ENCODE measurements around the gene ACTL8.

ACTL8 gene

DNA sequence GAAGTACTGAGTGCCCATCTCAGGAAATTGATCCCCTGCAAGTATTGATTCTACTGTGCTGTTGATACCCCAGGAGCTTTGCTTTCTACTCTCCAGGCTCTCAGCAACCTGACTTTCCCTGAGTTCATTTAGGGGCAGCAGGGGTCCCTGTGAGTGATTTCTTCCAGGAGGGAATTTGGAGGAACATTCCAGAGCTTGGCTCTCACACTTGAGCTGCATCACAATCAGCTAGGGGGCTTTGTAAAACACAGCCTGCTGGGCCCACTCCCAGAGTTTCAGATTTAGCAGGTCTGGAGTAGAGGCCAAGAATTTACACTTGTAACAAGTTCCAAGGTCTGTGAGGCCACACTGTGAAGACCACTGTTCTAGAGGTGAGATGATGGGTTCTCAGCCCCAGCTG, 16.1 kb upstream of the ACTL8 start:
- Histone ChIP-seq H2BK120ac (ENCODE audit: low read depth, low read length) (no peak overlapping the region), H4K8ac (ENCODE audit: low read depth, low read length) (no peak overlapping the region), H3K23ac (ENCODE audit: low read depth, low read length, poor library complexity) (no peak overlapping the region), H3K27me3 (ENCODE audit: control insufficient read depth in 3 of 3, insufficient read depth in 3 of 3, low read depth in 1 of 3, low read length in 3 of 3) (peaks cover 0 to 27% (median 0%) of the 10 kb centered on the region in 3 experiments), H2AK5ac (ENCODE audit: low read depth, low read length) (peak overlapping the region; percentile 23), H3K9ac (ENCODE audit: low read depth, low read length, poor library complexity) (no peak overlapping the region), H3K4ac (ENCODE audit: low read length) (no peak overlapping the region), H3K27ac (replicated peaks; ENCODE audit: low read length) (no peak overlapping the region), H2BK5ac (ENCODE audit: low read length) (no peak overlapping the region), H2AFZ (ENCODE audit: low read length) (no peak overlapping the region), H3K4me2 (ENCODE audit: insufficient read depth, low read length, poor library complexity, severe bottlenecking) (no peak overlapping the region), H4K91ac (ENCODE audit: low read depth, low read length, poor library complexity) (no peak overlapping the region), H3K4me3 (ENCODE audit: low read length in 2 of 2) (no peak overlapping the region), H2BK15ac (ENCODE audit: low read length) (no peak overlapping the region), H3K4me1 (ENCODE audit: control insufficient read depth in 2 of 2, insufficient read depth in 1 of 2, low read depth in 1 of 2, low read length in 2 of 2) (peaks cover 0 to 13% of the 10 kb centered on the region in 2 donors), H3K36me3 (replicated peaks in 1 of 2; ENCODE audit: control insufficient read depth in 2 of 2, insufficient read depth in 2 of 2, low read length in 2 of 2) (no peaks in the 10 kb centered on the region), H3K9me3 (replicated peaks in 1 of 2; ENCODE audit: control insufficient read depth in 2 of 2, insufficient read depth in 1 of 2, low read depth in 1 of 2, low read length in 2 of 2) (no peaks in the 10 kb centered on the region), H3K18ac (ENCODE audit: low read length) (no peak overlapping the region), H2BK12ac (ENCODE audit: low read length) (no peak overlapping the region), H3K14ac (ENCODE audit: low read length) (no peak overlapping the region), H3K79me1 (ENCODE audit: low read depth, low read length) (no peaks in the 10 kb centered on the region)
- no peak for DNase-seq (ENCODE audit: low spot score)

DNA sequence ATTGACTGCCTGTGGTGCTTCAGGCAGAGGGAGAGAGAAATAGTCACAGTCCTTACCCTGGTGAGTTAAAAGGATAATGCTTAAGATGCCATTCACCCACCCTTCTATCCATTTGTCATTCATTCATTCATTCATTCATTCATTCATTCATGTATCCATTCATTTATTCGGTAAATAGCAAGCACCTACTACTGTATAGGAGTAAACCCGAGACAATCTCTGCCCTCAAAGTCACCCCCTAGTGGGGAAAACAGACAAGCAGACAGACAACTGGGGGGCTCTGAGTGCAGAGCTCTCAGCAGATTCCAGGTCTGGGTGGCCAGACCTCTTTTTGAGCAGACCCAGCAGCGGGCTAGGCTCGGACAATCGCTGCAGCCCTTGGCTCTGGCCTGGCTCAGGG, 14.1 kb upstream of the ACTL8 start:
- Histone ChIP-seq H2BK12ac (ENCODE audit: low read length) (no peak overlapping the region), H3K23ac (ENCODE audit: low read depth, low read length, poor library complexity) (no peak overlapping the region), H3K4me3 (ENCODE audit: low read length in 2 of 2) (no peak overlapping the region), H3K18ac (ENCODE audit: low read length) (no peak overlapping the region), H3K14ac (ENCODE audit: low read length) (no peak overlapping the region), H3K4ac (ENCODE audit: low read length) (no peak overlapping the region), H3K9ac (ENCODE audit: low read depth, low read length, poor library complexity) (no peak overlapping the region), H3K79me1 (ENCODE audit: low read depth, low read length) (no peaks in the 10 kb centered on the region), H4K91ac (ENCODE audit: low read depth, low read length, poor library complexity) (no peak overlapping the region), H2BK5ac (ENCODE audit: low read length) (no peak overlapping the region), H3K4me2 (ENCODE audit: insufficient read depth, low read length, poor library complexity, severe bottlenecking) (no peak overlapping the region), H3K27ac (replicated peaks; ENCODE audit: low read length) (no peak overlapping the region), H2AFZ (ENCODE audit: low read length) (no peak overlapping the region), H3K9me3 (replicated peaks in 1 of 2; ENCODE audit: control insufficient read depth in 2 of 2, insufficient read depth in 1 of 2, low read depth in 1 of 2, low read length in 2 of 2) (no peaks in the 10 kb centered on the region), H2AK5ac (ENCODE audit: low read depth, low read length) (no peak overlapping the region), H2BK15ac (ENCODE audit: low read length) (no peak overlapping the region), H3K4me1 (ENCODE audit: control insufficient read depth in 2 of 2, insufficient read depth in 1 of 2, low read depth in 1 of 2, low read length in 2 of 2) (peaks cover 0 to 11% of the 10 kb centered on the region in 2 donors), H3K27me3 (ENCODE audit: control insufficient read depth in 3 of 3, insufficient read depth in 3 of 3, low read depth in 1 of 3, low read length in 3 of 3) (peaks cover 0 to 37% (median 0%) of the 10 kb centered on the region in 3 experiments), H3K36me3 (replicated peaks in 1 of 2; ENCODE audit: control insufficient read depth in 2 of 2, insufficient read depth in 2 of 2, low read length in 2 of 2) (no peaks in the 10 kb centered on the region), H2BK120ac (ENCODE audit: low read depth, low read length) (no peak overlapping the region), H4K8ac (ENCODE audit: low read depth, low read length) (no peak overlapping the region)
- DNase-seq (ENCODE audit: low spot score), result no peak
- WGBS, 2 donors (ENCODE audit: extremely low coverage in 2 of 2, insufficient read length in 2 of 2, insufficient replicate concordance in 1 of 2), result no CpG with 5 or more reads among the region's 5 CpGs

DNA sequence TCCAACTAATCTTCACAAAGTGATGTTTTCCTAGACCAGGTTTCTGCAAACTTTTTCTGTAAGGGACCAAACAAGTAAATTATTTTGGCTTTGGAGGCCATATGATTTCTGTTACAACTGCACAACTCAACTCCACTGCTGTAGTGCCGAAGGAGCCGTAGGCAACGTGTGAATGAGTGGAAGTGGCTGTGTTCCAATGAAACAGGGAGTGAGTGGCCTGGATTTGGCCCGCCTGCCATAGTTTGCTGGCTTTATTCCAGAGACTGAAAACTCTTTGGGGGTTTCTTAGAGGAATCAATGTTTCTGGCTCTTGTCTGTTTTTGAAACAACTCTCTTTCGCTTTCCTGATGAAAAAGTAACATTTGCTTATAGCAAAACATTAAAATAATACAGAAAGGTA, 12.6 kb upstream of the ACTL8 start:
- no peaks in the 10 kb centered on the region for H3K79me1 ChIP-seq (ENCODE audit: low read depth, low read length)
- no CpG with 5 or more reads among the region's 5 CpGs for WGBS, 2 donors (ENCODE audit: extremely low coverage in 2 of 2, insufficient read length in 2 of 2, insufficient replicate concordance in 1 of 2)
- peaks cover 0 to 26% (median 0%) of the 10 kb centered on the region in 3 experiments for H3K27me3 ChIP-seq (ENCODE audit: control insufficient read depth in 3 of 3, insufficient read depth in 3 of 3, low read depth in 1 of 3, low read length in 3 of 3)
- peaks cover 0 to 5% of the 10 kb centered on the region in 2 donors for H3K4me1 ChIP-seq (ENCODE audit: control insufficient read depth in 2 of 2, insufficient read depth in 1 of 2, low read depth in 1 of 2, low read length in 2 of 2)
- H3K23ac ChIP-seq (ENCODE audit: low read depth, low read length, poor library complexity), result no peak overlapping the region
- no peak overlapping the region for H3K4ac ChIP-seq (ENCODE audit: low read length)
- DNase-seq (ENCODE audit: low spot score), result no peak
- no peaks in the 10 kb centered on the region for H3K36me3 ChIP-seq (replicated peaks in 1 of 2; ENCODE audit: control insufficient read depth in 2 of 2, insufficient read depth in 2 of 2, low read length in 2 of 2)
- H2AFZ ChIP-seq (ENCODE audit: low read length), result no peak overlapping the region
- no peaks in the 10 kb centered on the region for H3K9me3 ChIP-seq (replicated peaks in 1 of 2; ENCODE audit: control insufficient read depth in 2 of 2, insufficient read depth in 1 of 2, low read depth in 1 of 2, low read length in 2 of 2)
- no peak overlapping the region for H2BK12ac ChIP-seq (ENCODE audit: low read length)
- no peak overlapping the region for H3K4me3 ChIP-seq (ENCODE audit: low read length in 2 of 2)
- H4K91ac ChIP-seq (ENCODE audit: low read depth, low read length, poor library complexity), result no peak overlapping the region
- H3K4me2 ChIP-seq (ENCODE audit: insufficient read depth, low read length, poor library complexity, severe bottlenecking), result no peak overlapping the region
- H2BK15ac ChIP-seq (ENCODE audit: low read length), result no peak overlapping the region
- H2BK120ac ChIP-seq (ENCODE audit: low read depth, low read length), result no peak overlapping the region
- no peak overlapping the region for H3K9ac ChIP-seq (ENCODE audit: low read depth, low read length, poor library complexity)
- H3K27ac ChIP-seq (replicated peaks; ENCODE audit: low read length), result no peak overlapping the region
- H2BK5ac ChIP-seq (ENCODE audit: low read length), result no peak overlapping the region
- H3K14ac ChIP-seq (ENCODE audit: low read length), result no peak overlapping the region
- H4K8ac ChIP-seq (ENCODE audit: low read depth, low read length), result no peak overlapping the region
- H3K18ac ChIP-seq (ENCODE audit: low read length), result no peak overlapping the region
- no peak overlapping the region for H2AK5ac ChIP-seq (ENCODE audit: low read depth, low read length)

DNA sequence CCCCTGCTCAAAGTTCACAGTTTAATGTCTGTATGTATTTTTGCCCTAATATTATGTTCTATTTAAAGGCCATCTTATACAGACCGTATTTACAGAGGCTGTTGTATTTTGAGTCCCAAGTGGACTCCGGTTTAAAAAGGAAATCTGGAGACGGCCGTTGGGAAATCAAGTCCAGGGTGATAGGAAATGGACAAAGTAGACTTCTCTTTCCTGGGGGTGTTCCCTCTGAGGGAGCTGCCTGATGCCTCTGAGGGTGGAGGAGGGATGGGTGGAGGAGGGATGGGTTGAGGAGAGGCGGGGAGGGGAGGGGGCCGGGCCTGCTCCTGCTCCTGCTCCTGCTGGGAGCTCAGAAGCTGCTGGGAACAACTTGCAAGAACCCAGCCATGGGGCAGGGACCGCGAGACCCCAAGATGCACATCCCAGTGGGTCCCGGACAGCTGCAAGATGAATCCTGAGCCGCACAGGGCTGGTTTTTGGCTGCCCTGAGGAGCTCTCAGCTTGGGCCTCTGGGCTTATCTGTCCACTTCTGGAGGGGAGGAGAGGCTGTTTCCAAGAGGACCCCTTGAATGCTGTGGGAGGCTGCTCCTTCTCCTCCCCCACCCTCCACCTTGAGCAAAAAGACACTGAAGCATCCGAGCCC, 12.0 kb upstream of the ACTL8 start:
- Histone ChIP-seq H3K4me3 (ENCODE audit: low read length in 2 of 2) (no peak overlapping the region), H4K91ac (ENCODE audit: low read depth, low read length, poor library complexity) (no peak overlapping the region), H2AFZ (ENCODE audit: low read length) (no peak overlapping the region), H3K9me3 (replicated peaks in 1 of 2; ENCODE audit: control insufficient read depth in 2 of 2, insufficient read depth in 1 of 2, low read depth in 1 of 2, low read length in 2 of 2) (no peaks in the 10 kb centered on the region), H3K27ac (replicated peaks; ENCODE audit: low read length) (no peak overlapping the region), H3K14ac (ENCODE audit: low read length) (no peak overlapping the region), H2AK5ac (ENCODE audit: low read depth, low read length) (no peak overlapping the region), H3K18ac (ENCODE audit: low read length) (no peak overlapping the region), H3K79me1 (ENCODE audit: low read depth, low read length) (no peaks in the 10 kb centered on the region), H3K4me1 (ENCODE audit: control insufficient read depth in 2 of 2, insufficient read depth in 1 of 2, low read depth in 1 of 2, low read length in 2 of 2) (peaks cover 0 to 5% of the 10 kb centered on the region in 2 donors), H2BK12ac (ENCODE audit: low read length) (no peak overlapping the region), H2BK5ac (ENCODE audit: low read length) (no peak overlapping the region), H2BK120ac (ENCODE audit: low read depth, low read length) (no peak overlapping the region), H3K23ac (ENCODE audit: low read depth, low read length, poor library complexity) (no peak overlapping the region), H3K27me3 (ENCODE audit: control insufficient read depth in 3 of 3, insufficient read depth in 3 of 3, low read depth in 1 of 3, low read length in 3 of 3) (peaks cover 0 to 25% (median 0%) of the 10 kb centered on the region in 3 experiments), H4K8ac (ENCODE audit: low read depth, low read length) (no peak overlapping the region), H3K36me3 (replicated peaks in 1 of 2; ENCODE audit: control insufficient read depth in 2 of 2, insufficient read depth in 2 of 2, low read length in 2 of 2) (no peaks in the 10 kb centered on the region), H3K4me2 (ENCODE audit: insufficient read depth, low read length, poor library complexity, severe bottlenecking) (no peak overlapping the region), H2BK15ac (ENCODE audit: low read length) (no peak overlapping the region), H3K4ac (ENCODE audit: low read length) (no peak overlapping the region), H3K9ac (ENCODE audit: low read depth, low read length, poor library complexity) (no peak overlapping the region)
- DNase-seq (ENCODE audit: low spot score), result no peak
- no CpG with 5 or more reads among the region's 11 CpGs for WGBS, 2 donors (ENCODE audit: extremely low coverage in 2 of 2, insufficient read length in 2 of 2, insufficient replicate concordance in 1 of 2)

Data from neuronal stem cell (in vitro differentiated cells).